GM18870 (cell line): ENCODE measurements around the gene DYNLT1.
A peak's percentile ranks its signal among the peaks of the same experiment; 100 is the strongest.
"Not testable (repeated sequence)": the region's sequence is repeated elsewhere in the genome, so short reads cannot be mapped to it uniquely, and the experiment has no call there.

Experiments
- ATAC-seq: cut with Tn5 transposase; IDR thresholded peaks from one replicate; pipeline ENCODE4 v1.9.1; 2021; ENCODE audit warnings: moderate library complexity; ENCODE audit not compliant: unreplicated experiment

The DYNLT1 gene

DNA sequence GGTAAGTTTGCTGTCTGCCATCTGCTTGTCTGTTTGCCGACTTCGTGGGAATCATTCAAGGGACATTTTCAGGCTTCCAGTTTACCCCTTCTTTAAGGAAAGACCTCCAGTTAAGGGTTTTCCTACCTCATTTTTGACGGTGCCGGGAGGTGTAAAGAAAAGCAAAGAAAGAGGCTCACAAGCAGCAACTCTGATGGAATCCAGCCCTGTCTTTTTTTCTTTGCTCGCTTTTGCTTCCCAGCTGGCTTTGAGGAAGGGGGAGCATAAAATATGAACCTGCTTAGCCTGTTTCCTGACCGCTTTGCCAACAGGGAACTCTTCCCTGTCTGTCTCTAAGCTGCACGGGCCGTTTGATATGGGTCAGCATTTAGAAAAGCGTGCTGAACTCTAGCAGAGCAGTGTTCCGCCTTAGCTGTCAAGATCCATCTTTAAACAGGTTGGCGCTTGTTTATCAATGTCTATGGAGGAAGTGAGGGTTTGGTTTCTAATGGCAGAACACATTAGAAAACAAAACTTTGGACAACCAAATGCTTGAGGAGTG, 19.2 kb upstream of the DYNLT1 start:
- ATAC-seq = no peak

DNA sequence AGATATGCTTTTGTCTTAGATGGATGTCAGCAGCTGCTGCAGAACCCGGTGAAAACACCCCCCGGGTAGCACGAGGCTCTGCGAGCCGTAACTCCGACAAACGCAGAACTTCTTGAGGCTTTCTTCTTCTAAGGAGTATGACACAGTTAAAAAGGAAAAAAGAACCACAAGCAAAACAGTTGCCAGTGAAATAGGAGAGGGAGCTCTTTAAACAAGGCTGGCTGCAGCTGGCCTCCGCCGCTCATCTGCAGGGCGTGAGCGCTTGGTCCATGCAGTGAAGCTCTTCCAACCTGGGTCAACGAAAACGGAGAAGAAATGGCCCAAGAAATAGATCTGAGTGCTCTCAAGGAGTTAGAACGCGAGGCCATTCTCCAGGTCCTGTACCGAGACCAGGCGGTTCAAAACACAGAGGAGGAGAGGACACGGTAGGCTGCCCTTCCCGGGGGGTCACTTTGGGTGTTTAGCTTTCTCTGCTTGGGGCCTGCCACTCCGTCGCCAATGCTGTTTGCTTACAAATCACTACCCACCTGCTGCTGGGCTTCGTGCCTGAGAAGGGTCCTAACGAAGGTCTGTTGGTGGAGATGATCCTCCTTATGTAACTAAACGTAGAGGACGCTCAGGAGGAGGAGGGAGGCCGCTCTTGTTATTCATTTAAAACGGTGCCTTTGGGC, 18.5 kb upstream of the DYNLT1 start:
- no peak for ATAC-seq

DNA sequence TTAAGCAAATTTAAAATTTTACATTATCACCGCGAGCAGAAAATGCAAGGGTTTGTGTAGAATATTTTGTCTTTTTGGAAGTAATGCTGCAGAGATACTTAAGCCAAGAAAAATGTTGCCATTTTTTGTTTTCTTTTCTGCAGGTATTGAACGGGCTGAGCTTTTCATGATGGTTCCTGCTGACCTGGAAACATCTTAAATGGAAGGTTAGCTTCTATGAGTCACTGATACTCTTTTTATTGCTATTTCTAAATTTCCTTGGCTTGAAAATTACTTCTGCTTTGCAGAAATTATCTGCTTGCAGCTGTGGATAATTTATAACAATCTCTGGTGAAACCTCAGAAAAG, 18.0 kb upstream of the DYNLT1 start:
- no peak for ATAC-seq

DNA sequence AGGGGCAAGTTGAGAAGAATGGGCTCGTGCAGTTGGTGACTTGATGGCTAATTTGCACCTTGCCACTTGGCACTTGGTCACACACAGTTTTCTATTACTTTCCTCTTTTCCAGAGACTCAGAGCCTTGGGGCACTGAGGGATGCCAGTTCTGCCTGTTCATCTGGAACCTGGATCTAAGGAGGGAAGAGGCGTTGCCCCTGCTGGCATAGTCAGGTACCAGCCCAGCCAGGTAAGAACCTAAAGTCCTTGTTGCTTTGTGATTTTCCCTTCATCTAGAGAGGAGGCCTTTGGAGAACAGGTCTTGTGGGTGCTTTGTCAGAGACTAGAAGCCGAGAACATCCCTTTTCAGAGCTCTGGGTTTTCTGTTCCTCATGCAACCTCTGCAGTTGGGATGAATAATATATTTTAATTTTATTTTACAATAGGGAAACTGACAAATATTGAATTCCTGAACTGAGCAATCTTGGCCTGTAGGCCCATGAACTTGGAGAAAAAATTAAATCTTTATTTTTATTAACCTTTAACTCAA, 16.7 kb upstream of the DYNLT1 start:
- no peak for ATAC-seq

DNA sequence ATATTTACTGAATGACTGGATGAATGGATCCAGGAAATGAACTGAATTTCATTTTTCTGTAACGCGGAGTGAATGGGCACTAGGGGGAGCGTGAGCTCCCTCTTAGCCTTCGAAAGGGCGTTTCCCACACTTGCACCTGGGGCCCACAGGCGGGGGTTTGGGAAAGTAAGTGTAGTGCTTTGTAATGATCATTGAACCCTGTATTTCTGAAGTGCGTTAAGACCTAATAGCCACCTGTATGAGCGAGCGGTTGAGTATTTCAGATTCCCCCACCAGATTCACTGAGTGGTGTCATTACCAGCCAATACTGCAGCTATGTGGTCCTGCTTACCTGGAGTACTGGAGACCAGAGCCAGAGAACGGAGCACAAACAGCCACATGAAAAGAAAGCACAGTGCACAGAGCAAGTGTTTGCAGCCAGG, 15.8 kb upstream of the DYNLT1 start:
- ATAC-seq = no peak

DNA sequence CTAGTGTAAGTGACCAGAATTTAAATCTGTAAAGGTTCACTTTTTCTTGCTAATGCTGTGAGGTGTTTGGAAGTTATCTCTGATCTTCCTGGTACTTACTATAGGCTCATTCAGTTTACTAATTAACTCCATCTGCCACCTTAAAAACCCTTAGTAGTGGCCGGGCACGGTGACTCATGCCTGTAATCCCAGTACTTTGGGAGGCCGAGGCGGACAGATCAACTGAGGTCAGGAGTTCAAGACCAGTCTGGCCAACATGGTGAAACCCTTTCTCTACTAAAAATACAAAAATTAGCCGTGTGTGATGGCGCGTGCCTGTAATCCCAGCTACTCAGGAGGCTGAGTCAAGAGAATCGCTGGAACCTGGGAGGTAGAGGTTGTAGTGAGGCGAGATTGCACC, 12.4 kb upstream of the DYNLT1 start:
- ATAC-seq = not testable (repeated sequence)

DNA sequence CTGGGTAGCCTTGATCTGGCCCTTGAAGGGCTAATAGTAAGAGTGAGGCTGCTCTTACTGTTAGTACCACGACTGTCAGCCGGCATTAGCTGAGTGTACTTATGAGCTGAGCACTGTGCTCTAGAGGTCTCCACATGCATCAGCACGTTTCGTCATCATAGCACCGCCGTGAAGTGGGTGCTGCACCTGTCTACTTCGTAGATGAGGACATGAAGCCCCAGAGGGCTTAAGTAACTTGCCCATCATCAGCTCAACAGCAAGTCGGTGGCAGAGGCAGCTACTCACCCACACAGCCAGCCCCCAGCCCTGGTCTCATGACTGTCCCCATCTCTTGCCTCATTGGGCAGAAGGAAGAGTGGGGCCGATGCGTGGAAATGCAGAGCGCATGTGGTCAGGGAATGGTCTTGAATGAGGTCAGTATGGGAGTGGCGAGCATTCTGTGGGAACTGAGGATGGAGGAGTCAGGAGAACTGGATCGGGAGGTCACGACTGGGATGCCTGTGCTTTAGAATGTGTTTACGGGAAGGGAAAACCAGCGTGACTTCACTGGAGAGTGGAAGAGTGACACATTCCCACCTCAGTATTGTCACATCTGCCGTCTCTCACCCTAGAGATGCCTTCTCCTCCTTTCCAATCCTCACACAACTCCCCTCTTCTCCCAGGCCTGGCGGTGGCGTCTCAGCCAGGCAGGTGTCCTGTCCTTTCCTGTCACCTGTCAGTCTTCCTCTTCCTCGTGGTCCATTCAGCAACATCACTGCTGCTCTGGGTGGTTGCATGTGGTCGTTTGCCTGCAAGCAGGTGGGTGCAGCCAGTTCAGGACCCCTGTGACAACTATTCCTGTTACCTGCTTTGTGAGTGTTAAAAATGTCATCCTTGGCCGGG, 11.3 kb upstream of the DYNLT1 start:
- no peak for ATAC-seq

DNA sequence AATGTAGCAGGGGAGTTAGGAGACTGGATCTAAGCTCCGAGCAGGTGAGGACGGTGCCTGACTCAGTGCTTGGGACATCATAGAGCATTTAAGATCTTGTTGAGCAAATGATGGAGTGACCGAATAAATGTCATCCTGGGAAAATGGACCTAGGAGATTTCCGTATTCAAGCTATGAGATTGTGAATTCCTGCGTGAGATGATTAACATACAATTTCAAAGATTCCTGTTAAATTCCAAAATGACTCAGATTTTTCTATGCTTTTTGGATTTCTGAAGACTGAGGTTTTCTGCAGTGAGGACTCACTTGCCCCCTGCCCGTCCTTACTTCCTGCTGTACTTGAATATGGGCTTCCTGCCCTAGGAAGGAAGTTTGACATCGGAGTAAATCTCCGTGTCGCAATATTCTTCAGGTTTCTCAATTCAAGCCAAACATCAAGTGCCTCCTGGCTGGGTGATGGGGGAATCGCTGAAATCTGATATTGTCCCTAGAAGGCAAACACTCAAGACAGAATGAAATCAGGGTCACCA, 10.5 kb upstream of the DYNLT1 start:
- ATAC-seq = no peak

DNA sequence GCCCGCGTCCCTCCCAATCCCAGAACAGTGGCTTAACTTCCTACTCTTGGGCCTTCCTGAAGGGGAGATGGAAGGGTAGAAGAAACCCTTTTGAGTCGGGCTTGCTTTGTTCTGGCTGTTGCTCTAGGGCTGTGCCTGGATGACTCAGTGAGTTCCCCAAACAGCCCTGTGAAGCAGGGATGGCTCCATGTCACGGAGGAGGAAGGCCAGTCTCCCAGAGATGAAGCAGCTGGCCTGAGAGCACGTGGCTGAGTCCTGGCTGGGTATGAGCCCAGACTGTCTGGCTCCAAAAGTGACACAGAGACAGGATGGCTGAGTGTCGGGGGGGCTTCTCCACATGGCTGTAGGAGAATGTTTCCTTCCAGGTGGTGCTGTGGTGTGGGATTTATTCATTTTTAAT, 10.0 kb upstream of the DYNLT1 start:
- ATAC-seq = no peak

DNA sequence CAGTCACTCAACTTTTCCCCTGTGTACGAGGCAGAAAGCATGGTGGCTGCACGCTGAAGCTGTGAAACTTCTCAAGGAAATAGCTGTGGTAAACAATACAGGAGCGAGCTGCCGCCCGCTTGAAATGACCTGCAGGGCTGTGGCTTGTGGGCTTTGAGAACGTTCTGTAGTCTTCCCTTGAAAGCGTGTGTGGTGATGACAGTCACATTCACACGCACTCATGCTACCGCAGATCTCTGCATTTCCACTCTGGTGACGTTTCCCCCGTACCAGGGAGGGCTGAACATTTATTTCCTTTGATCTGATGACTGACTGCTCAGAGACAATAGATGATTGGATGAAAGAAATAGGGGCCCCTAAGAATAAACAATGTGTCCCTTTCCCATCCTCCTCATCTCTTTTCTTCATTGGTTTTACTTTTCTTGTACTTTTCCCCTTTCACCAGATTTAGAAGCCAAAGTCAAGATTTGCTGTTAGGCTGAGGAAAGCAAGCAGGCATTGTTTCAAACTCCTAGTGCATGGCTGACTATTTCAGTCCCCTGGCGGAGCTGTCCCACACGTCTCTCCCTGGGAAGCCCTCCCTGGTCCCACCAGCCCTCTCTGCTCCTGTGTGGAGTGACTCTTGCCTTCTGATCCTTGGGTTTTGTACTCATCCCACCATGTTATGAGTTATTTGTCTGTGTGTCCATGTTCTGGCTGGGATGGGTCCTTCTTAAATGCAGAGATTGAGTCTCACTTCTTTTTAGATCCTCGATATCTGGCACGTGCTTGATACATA, 9.2 kb upstream of the DYNLT1 start:
- peak; percentile 46 for ATAC-seq

DNA sequence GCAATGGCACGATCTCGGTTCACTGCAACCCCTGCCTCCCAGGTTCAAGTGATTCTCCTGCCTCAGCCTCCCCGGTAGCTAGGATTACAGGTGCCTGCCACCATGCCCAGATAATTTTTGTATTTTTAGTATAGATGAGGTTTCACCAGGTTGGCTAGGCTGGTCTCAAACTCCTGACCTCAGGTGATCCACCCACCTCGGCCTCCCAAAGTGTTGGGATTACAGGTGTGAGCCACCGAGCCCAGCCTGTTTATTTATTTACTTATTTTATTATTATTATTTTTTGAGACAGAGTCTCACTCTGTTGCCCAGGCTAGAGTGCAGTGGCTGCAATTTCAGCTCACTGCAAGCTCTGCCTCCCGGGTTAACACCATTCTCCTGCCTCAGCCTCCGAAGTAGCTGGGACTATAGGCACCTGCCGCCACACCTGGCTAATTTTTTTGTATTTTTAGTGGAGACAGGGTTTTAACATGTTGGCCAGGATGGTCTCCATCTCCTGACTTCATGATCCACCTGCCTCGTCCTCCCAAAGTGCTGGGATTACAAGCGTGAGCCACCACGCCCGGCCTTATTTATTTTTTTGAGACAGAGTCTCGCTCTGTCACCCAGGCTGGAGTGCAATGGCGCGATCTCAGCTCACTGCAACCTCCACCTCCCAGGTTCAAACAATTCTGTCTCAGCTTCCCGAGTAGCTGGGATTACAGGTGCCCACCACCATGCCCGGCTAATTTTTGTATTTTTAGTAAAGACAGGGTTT, 7.6 kb upstream of the DYNLT1 start:
- ATAC-seq = not testable (repeated sequence)

DNA sequence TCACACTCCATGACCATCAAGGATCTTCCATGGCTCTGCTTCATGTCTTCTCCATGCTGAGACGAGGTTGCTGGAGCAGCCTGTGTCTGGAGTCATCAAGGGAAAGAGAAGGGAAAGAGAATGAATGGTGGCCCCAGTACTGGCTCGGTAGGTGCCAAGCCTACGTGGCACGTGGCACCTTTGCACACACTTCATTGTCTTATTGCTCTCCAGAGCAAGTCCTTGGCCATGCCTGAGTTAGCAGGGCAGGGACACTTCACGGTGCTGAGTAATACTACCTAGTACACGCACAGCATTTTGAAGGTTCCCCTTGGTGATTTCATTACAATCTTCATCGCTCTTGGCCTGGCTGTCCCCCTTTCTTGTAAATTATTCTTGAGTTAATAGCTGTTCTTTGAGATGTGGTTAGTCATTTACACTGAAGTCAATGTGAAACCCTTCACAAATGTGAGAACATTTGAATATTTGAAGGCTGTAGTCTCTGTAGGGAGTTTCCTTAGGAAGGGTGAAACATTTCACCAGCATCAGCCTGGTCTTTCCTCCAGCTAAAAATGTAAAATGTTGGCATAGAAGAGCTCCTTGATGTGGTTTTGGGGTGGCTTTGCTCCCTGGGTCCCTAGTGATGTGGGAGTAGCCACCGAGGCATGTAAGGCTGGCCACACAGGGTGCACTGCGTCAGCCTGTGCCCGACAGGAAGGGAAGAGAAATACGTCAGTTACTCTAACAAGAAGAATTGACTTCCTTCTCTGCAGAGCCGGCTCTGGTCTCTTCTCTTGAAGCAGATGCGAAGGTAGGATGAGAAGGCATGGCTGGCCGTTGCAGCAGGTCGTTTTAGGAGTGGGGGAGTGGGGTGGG, 5.0 kb upstream of the DYNLT1 start, which contains the start of gene SYTL3:
SYTL3 (plus strand) TSS at position 766 of the 855 bp plus-strand sequence. CDS start 13,215 bp downstream, outside the sequence.
- peak; percentile 50 for ATAC-seq

DNA sequence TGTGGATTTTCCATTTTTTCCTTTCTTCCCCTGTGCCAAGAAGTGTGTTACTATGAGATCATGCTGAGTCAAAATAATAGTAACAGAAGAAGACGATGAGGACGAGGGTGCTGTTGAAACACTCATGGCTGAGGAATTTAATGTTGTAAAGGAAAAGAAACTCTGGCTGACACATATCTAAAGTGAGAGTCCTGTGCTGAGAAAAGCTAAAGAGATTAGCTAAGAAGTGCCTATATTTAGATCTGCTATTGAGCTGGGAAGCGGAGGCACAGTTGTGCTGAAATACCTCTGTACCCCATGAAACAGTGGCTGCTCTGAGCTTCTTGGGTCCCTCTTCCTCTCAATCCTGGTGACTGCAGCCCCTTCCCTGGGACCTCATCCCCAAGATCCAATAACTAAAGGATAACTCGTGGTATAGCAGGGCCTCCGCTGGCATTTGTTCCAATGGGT, 4.2 kb upstream of the DYNLT1 start:
- ATAC-seq = peak; percentile 42

DNA sequence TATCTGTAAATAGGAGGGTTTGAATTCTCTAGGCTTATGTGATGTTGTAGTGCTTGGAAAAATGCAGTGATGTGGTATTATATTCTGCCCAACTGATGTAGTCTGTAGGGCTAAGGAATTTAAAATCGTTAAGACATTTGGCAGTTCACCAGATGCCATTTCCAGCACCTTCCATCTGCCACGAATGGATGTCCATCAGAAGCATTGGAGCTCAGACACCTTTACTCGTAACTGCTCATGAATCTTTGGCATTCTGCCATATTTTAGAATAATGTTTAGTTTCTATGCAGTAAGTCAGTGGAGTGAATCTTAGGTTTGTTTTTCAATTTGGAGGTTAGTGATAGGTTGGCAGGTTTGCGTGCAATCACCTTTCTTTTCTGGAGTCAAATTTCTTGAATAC, 3.0 kb upstream of the DYNLT1 start:
- ATAC-seq = no peak

DNA sequence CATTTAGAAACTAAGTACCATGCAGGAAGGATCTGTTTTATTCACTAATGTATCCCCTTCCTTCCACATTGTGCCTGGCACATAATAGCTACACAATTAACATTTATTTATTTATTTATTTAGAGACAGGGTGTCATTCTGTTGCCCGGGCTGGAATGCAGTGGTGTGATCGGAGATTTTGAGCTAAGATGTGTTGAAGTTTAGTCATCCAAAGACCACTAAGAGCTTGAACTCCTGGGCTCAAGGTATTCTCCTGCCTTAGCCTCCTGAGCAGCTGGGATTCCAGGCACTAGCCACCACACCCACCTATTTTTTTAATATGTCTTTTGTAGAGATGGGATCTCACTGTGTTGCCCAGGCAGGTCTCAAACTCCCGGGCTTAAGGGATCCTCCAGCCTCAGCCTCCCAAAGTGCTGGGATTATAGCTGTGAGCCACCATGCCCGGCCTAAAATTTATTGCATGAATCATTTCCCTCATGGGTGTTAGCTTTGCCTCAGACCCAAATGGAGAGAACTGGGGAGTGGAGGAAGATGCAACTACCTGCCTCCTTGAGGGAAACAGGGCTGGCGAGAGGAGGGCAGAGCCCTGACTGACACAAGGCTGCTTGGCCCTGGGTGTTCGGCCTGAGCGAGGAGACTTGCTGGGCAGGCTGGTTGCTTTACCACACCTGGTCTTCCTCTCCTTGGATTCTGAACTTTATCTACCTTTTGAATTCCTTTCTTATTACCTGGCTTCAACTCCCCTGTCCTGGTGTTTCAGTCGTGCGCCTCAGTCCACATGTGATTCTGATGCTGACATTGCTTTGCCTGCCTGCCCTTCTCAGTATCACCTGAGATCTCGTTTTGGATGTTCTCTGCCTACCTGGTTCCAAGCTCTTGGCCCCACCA, 1.7 kb upstream of the DYNLT1 start:
- no peak for ATAC-seq

DNA sequence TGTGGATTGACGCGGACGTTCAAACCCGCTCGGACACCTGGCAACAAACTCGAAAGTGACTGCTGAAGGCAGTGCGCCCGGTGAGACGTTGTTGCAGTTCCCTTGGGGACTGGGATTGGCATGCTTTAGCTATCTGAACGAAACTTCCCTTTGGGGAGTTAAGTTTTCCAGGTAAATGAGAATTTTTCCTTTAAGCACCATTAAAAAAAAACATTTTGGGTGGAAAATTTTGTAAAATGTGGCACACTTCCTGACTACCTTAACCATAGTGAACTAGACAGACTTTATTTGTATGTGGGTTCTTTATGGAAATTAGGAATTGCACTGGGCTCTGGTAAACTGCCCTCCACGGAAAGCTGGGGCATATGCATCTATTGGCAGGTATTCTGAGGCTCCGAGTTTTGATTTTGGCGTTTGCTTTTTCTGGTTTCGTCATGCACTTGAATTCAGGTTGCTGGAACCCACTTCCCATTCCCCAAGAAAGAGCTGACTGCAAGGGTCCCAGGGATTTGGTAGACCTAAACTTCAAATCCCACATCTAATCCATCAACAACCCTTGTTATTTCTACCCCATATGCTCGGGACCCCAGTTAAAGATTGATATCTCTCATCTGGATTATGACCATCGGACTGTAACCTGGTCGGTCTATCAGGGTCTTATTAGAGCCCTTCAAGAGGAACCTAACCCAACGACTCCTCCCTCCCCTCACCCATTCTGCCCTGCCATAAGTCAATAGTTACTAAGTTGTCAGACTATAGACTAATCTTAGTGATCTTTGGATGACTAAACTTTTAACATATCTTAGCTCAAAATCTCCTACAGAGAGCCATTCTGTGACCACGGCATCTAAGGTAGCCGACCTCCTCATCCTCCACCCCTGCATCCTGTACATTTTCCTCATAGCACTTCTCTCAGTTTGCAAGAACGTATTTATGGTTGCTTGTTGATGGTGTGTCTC, 800 bp upstream of the DYNLT1 start:
- no peak for ATAC-seq

DNA sequence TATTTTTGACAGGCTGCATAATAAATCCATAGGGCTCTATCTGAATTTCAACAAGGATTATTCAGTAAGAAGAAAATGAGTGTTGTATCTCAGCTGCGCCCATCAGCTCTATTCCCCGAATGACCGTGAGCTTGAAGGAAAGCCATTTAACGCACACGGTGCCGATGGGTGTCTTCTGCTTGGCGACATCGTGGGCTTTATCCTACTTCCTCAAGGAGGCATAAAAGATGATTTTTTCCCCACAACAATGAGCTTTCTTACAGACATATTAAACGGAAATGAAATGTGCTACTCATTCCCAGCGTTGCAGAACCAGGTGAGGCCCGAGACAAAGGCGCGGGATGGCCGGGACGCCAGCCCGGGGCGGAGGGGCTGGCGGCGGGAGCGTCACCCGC, 710 bp downstream of the DYNLT1 start:
- no peak for ATAC-seq
